Lower lobe of right lung (tissue), 2 donors: ENCODE measurements around the gene ZNF443. TPM values are rescaled to one million over a fixed set of nuclear protein-coding genes. Genes with fewer than 3 reads are reported as not detected.
"Not testable (repeated sequence)": the region's sequence is repeated elsewhere in the genome, so short reads cannot be mapped to it uniquely, and the experiment has no call there.

Experiments used
- ATAC-seq, 2 donors: fragments of 200-7000 bp; cut with Tn5 transposase; one replicate each; pipeline ENCODE4 v1.9.1; 2020 to 2022; ENCODE audit warnings: mild to moderate bottlenecking in 2 of 2, moderate library complexity in 2 of 2
- DNase-seq: peaks from one replicate; pipeline ENCODE4 v3.0.0-alpha.2; 2020
- H3K27ac ChIP-seq: fragments of 200-600 bp; one replicate; pipeline ENCODE4 v1.8.0; 2022
- H3K27me3 ChIP-seq: fragments of 200-600 bp; one replicate; pipeline ENCODE4 v1.8.0; 2022; ENCODE audit warnings: low read depth
- H3K36me3 ChIP-seq: fragments of 200-600 bp; one replicate; pipeline ENCODE4 v1.8.0; 2022; ENCODE audit warnings: mild to moderate bottlenecking
- H3K4me1 ChIP-seq: fragments of 200-600 bp; one replicate; pipeline ENCODE4 v1.8.0; 2022
- H3K4me3 ChIP-seq: fragments of 200-600 bp; one replicate; pipeline ENCODE4 v1.8.0; 2022; ENCODE audit warnings: mild to moderate bottlenecking
- H3K9me3 ChIP-seq: fragments of 200-600 bp; one replicate; pipeline ENCODE4 v1.8.0; 2022
- intact Hi-C: fragments of 100-400 bp; cut with DNase I; formaldehyde crosslinking; loops from one replicate; pipeline ENCODE4 v1.11.0; 2022
- total RNA-seq: library from RNA; stranded (reverse); fragmentation: NEBNext Ultra II Directional; extraction: Animal tissue kit (Norgen Biotek cat#: 25700); gene quantifications from one replicate; pipeline ENCODE4 v1.2.1, GENCODE V29; 2021
- TF ChIP-seq, protein P1 (sequence below): fragments of 200-600 bp; IDR thresholded peaks from one replicate; pipeline ENCODE4 v1.8.0; 2022; ENCODE audit warnings: antibody characterized with exemption, mild to moderate bottlenecking
- donor health status: DM: no; HTN: yes; CAD: no; lungs with severe emphysema.

The ZNF443 gene
- total RNA-seq, 1 donor from 2014 or later = 3.3 TPM

DNA sequence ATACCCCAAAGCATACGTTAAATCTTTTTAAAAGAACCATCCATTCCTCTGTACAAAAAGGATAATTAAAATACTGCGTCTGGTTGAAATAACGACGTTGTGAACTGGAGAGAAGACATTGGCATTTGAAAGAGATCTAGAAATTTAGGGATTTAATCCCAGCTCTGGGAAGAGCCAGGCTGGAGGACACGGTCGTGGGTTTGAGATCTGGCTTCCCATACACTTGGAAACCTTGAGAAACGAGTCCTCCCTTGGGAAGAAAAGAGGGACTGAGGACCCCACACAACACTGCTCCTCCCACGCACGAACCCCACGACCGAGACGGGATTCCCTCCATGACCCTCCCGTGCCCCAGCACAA lies 43.2 kb upstream of the ZNF443 start:
- Histone ChIP-seq H3K9me3 (no peaks in the 10 kb centered on the region), H3K36me3 (no peaks in the 10 kb centered on the region), H3K27me3 (no peaks in the 10 kb centered on the region), H3K27ac (peak overlapping the region; percentile 81), H3K4me1 (peaks cover 19% of the 10 kb centered on the region), H3K4me3 (peak overlapping the region; percentile 99)
- DNase-seq = no peak
- intact Hi-C loops = no loop called here
- ATAC-seq = no peak
- TF ChIP-seq, protein P1, sequence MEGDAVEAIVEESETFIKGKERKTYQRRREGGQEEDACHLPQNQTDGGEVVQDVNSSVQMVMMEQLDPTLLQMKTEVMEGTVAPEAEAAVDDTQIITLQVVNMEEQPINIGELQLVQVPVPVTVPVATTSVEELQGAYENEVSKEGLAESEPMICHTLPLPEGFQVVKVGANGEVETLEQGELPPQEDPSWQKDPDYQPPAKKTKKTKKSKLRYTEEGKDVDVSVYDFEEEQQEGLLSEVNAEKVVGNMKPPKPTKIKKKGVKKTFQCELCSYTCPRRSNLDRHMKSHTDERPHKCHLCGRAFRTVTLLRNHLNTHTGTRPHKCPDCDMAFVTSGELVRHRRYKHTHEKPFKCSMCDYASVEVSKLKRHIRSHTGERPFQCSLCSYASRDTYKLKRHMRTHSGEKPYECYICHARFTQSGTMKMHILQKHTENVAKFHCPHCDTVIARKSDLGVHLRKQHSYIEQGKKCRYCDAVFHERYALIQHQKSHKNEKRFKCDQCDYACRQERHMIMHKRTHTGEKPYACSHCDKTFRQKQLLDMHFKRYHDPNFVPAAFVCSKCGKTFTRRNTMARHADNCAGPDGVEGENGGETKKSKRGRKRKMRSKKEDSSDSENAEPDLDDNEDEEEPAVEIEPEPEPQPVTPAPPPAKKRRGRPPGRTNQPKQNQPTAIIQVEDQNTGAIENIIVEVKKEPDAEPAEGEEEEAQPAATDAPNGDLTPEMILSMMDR = no peak

DNA sequence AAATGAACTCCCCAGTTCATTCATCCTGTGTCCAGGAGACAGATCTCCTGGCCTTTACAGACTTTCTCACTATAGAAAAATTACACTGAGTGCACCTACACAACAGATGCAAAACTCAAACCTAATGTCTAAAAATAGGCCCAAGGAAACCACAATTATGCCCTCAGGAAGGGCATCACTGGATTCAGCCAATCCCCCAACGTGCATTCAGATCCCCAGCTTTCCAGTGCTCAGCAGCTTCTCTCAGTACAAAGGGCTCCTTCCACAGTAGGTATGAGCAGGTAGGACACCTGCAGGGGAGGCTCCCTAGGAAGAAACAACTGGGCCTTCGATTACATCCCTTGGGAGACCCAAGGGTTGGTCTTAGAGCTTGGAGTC lies 41.7 kb upstream of the ZNF443 start:
- no peaks in the 10 kb centered on the region for H3K9me3 ChIP-seq
- ATAC-seq (no peak), DNase-seq (no peak)
- H3K27ac ChIP-seq = no peak overlapping the region
- no peaks in the 10 kb centered on the region for H3K27me3 ChIP-seq
- intact Hi-C loops = no loop called here
- H3K36me3 ChIP-seq = no peaks in the 10 kb centered on the region
- TF ChIP-seq, protein P1 = no peak
- H3K4me3 ChIP-seq = no peak overlapping the region
- peaks cover 19% of the 10 kb centered on the region for H3K4me1 ChIP-seq

DNA sequence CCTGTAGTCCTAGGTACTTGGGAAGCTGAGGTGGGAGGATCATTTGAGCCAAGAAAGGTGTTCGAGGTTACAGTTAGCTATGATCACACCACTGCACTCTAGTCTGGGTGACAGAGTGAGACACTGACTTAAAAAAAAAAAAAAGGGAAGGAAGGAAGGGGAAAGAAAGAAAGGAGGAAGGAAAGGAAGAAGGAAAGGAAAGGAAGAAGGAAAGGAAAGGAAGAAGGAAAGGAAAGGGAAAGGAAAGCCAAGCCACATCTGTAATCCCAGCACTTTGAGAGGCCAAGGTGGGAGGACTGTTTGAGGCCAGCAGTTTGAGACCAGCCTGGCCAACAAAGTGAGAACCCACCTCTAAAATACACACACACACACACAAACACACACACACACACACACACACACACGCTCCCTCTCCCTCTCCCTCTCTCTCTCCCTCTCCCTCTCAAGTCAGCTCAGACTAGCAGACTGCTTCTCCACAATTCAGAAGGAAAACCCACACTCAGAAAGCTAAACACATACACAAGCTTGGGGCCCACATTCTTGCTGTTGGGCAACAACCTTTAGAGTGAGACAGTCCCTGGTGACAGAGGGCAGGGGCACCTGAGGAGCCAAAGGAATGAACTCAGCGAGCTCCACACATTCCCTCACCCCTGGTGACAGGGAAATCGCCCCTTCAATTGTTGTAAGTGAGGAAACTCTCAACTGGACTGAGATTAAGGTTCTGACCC lies 41.1 kb upstream of the ZNF443 start:
- Histone ChIP-seq H3K27me3 (no peaks in the 10 kb centered on the region), H3K27ac (no peak overlapping the region), H3K4me1 (peaks cover 19% of the 10 kb centered on the region), H3K4me3 (no peak overlapping the region), H3K36me3 (no peaks in the 10 kb centered on the region), H3K9me3 (no peaks in the 10 kb centered on the region)
- TF ChIP-seq, protein P1 = no peak
- intact Hi-C loops = no loop called here
- no peak for DNase-seq
- ATAC-seq = no peak

DNA sequence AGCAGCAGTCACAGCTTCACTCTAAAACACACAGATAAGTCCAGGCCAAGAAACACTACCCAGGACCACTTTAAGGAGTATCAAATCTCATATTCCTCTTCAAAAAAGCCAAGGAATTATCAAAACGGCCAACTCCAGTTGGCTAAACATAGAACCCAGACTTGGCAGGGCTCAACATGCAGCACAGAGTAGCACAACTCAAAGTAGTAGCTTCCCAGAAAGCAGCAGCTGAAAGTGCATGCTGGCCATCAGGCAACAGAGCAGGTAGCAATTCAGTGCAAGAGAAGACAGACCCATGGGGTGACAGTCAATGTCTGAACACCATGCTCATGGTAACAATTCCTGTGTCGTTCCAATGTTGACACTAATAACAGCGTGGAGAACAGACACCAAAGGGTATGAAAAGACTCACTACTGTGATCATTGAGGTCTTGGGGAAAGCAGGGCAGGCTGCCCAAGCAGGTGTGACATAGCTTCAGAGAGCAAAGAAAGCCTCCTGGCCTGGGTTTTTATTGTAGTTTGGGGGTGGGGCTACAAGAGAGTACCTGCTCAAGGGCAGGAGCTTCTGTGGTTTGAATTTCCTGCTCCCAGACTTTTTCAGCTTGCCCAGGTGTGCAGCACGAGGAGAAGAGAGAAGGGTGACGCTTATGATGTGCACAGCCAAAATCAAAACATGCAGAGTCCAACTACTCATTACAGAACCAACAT lies 37.6 kb upstream of the ZNF443 start:
- no peaks in the 10 kb centered on the region for H3K9me3 ChIP-seq
- DNase-seq (no peak), ATAC-seq (no peak)
- no peaks in the 10 kb centered on the region for H3K36me3 ChIP-seq
- no peak overlapping the region for H3K27ac ChIP-seq
- H3K4me3 ChIP-seq = no peak overlapping the region
- TF ChIP-seq, protein P1 = no peak
- intact Hi-C loops = no loop called here
- H3K27me3 ChIP-seq = no peaks in the 10 kb centered on the region
- peaks cover 12% of the 10 kb centered on the region for H3K4me1 ChIP-seq

DNA sequence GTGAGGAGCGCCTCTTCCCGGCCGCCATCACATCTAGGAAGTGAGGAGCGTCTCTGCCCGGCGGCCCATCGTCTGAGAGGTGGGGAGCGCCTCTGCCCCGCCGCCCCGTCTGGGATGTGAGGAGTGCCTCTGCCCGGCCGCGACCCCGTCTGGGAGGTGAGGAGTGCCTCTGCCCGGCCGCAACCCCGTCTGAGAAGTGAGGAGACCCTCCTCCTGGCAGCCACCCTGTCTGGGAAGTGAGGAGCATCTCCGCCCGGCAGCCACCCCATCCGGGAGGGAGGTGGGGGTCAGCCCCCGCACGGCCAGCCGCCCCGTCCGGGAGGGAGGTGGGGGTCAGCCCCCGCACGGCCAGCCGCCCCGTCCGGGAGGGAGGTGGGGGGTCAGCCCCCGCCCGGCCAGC lies 26.8 kb upstream of the ZNF443 start:
- peaks cover 68% of the 10 kb centered on the region for H3K9me3 ChIP-seq
- ATAC-seq, intact Hi-C loops, H3K4me3 ChIP-seq, H3K4me1 ChIP-seq, H3K27me3 ChIP-seq, H3K27ac ChIP-seq, DNase-seq: not testable (repeated sequence)
- H3K36me3 ChIP-seq = peaks cover 14% of the 10 kb centered on the region

DNA sequence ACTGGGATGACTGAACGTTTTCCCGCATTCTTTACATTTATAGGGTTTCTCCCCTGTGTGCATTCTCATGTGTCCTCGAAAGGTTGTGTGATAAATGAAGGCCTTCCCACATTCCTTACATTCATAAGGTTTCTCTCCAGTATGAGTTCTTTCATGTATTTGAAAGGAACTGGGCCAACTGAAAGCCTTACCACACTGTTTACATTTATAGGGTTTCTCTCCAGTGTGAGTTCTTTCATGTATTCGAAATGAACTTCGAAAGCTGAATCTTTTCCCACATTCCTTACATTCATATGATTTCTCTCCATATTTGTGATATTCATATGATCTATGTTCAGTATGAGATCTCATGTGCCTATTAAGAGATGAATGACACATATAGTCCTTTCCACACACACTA lies 24.4 kb upstream of the ZNF443 start:
- DNase-seq = no peak
- Histone ChIP-seq H3K27me3 (no peaks in the 10 kb centered on the region), H3K9me3 (peaks cover 73% of the 10 kb centered on the region), H3K36me3 (peaks cover 14% of the 10 kb centered on the region), H3K4me1 (no peaks in the 10 kb centered on the region), H3K27ac (no peak overlapping the region), H3K4me3 (no peak overlapping the region)
- no peak for ATAC-seq
- TF ChIP-seq, protein P1 = no peak
- intact Hi-C loops = no loop called here
